22Rv1 (cell line): Measurements from ENCODE around the gene ZNF318.

Experiments
- CTCF ChIP-seq: fragments of 450-650 bp; IDR thresholded peaks from 2 replicates; pipeline ENCODE4 v1.5.1; 2017; ENCODE audit warnings: mild to moderate bottlenecking
- ZFX ChIP-seq: fragments of 450-650 bp; IDR thresholded peaks from 2 replicates; pipeline ENCODE4 v1.6.1; 2017; ENCODE audit warnings: antibody characterized with exemption, borderline replicate concordance

DNA sequence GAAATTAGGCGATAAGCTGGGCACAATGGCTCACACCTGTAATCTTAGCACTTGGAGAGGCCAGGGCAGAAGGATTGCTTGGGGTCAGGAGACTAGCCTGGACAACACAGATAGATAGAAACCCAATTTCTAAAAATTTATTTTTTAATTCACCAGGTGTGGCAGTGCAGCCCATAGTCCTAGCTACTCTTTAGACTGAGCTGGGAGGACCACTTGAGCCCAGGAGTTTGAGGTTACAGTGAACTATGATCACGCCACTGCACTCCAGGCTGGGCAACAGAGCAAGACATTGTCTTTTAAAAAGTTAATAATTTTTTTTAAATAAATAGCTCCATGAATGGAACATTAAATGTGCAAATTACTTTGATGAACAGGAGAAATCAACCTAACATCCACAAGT, 8.2 kb downstream of the ZNF318 start:
- TF ChIP-seq CTCF: no peak
- TF ChIP-seq ZFX: no peak
